ENCODE measurements around the gene RNF14.

The RNF14 gene

GRCh38 chr5:141945511-141946051 is 23.3 kb upstream of the RNF14 start:
- FAIRE-seq, result no peak

GRCh38 chr5:141947316-141947715 is 21.6 kb upstream of the RNF14 start:
- no peak for FAIRE-seq
- no peak for DNase-seq (ENCODE audit: extremely low spot score, insufficient read length, low read depth)

More at GRCh38 chr5:141945511-141946051, 23.3 kb upstream of the RNF14 start:
- no peak for DNase-seq (ENCODE audit: extremely low spot score, insufficient read length, low read depth)

GRCh38 chr5:141948812-141949211 is 20.1 kb upstream of the RNF14 start:
- no peak for FAIRE-seq
- DNase-seq (ENCODE audit: extremely low spot score, insufficient read length, low read depth), result no peak

GRCh38 chr5:141949511-141949910 is 19.4 kb upstream of the RNF14 start:
- no peak for FAIRE-seq

GRCh38 chr5:141950207-141951005 is 18.5 kb upstream of the RNF14 start:
- FAIRE-seq (no peak), DNase-seq (ENCODE audit: extremely low spot score, insufficient read length, low read depth) (no peak)

More at GRCh38 chr5:141949511-141949910, 19.4 kb upstream of the RNF14 start:
- no peak for DNase-seq (ENCODE audit: extremely low spot score, insufficient read length, low read depth)

- DNase-seq (ENCODE audit: extremely low spot score, insufficient read length, low read depth), result peak; percentile 33
- peak; percentile 75 for FAIRE-seq
These were observed 17.5 kb upstream of the RNF14 start for GRCh38 chr5:141951332-141951781.

GRCh38 chr5:141952020-141952419 is 16.9 kb upstream of the RNF14 start:
- no peak for FAIRE-seq

GRCh38 chr5:141954194-141954593 is 14.7 kb upstream of the RNF14 start:
- no peak for FAIRE-seq

More at GRCh38 chr5:141952020-141952419, 16.9 kb upstream of the RNF14 start:
- DNase-seq (ENCODE audit: extremely low spot score, insufficient read length, low read depth), result no peak

GRCh38 chr5:141957367-141957996 is 11.4 kb upstream of the RNF14 start:
- DNase-seq (ENCODE audit: extremely low spot score, insufficient read length, low read depth), result no peak
- no peak for FAIRE-seq

More at GRCh38 chr5:141954194-141954593, 14.7 kb upstream of the RNF14 start:
- DNase-seq (ENCODE audit: extremely low spot score, insufficient read length, low read depth), result no peak

- DNase-seq (ENCODE audit: extremely low spot score, insufficient read length, low read depth) (no peak), FAIRE-seq (no peak)
These were observed 10.8 kb upstream of the RNF14 start, which contains the start of gene PCDH12 for GRCh38 chr5:141958113-141958512. Gene PCDH12, minus strand, starts transcription at chr5:141958202. Its CDS starts 351 bp downstream, at chr5:141957851.

GRCh38 chr5:141958546-141959172 is 10.2 kb upstream of the RNF14 start:
- FAIRE-seq, result no peak
- no peak for DNase-seq (ENCODE audit: extremely low spot score, insufficient read length, low read depth)

- DNase-seq (ENCODE audit: extremely low spot score, insufficient read length, low read depth) (no peak), FAIRE-seq (no peak)
These were observed 8.9 kb upstream of the RNF14 start for GRCh38 chr5:141960018-141960417.

GRCh38 chr5:141960449-141961323 is 8.2 kb upstream of the RNF14 start:
- DNase-seq (ENCODE audit: extremely low spot score, insufficient read length, low read depth) (peak; percentile 64), FAIRE-seq (peak; percentile 98)

- FAIRE-seq, result no peak
- DNase-seq (ENCODE audit: extremely low spot score, insufficient read length, low read depth), result no peak
These were observed 7.4 kb upstream of the RNF14 start for GRCh38 chr5:141961466-141961865.

- FAIRE-seq, result no peak
- DNase-seq (ENCODE audit: extremely low spot score, insufficient read length, low read depth), result no peak
These were observed 5.2 kb upstream of the RNF14 start for GRCh38 chr5:141963701-141964100.

GRCh38 chr5:141965071-141965470 is 3.8 kb upstream of the RNF14 start:
- FAIRE-seq (no peak), DNase-seq (ENCODE audit: extremely low spot score, insufficient read length, low read depth) (no peak)

GRCh38 chr5:141966275-141966962 is 2.5 kb upstream of the RNF14 start:
- no peak for DNase-seq (ENCODE audit: extremely low spot score, insufficient read length, low read depth)
- FAIRE-seq, result no peak

- DNase-seq (ENCODE audit: extremely low spot score, insufficient read length, low read depth), result no peak
- no peak for FAIRE-seq
These were observed 2.0 kb upstream of the RNF14 start for GRCh38 chr5:141966963-141967333.

All from GM18507 (cell line).